Endothelial cell of umbilical vein (primary cell): ENCODE measurements around the gene EHBP1L1. TPM values are rescaled to one million over a fixed set of nuclear protein-coding genes. Genes with fewer than 3 reads are reported as not detected.

Experiments used
- BruUV-seq: library from RNA; stranded (reverse); fragments of 400-500 nt; replicated peaks from 2 replicates; lab custom pipeline; 2021; lab: Mats Ljungman, UMichigan
- CTCF ChIA-PET: fragments of 300-600, 350-600 bp; sonication (Branson Sonifier 250); formaldehyde crosslinking; loops from one replicate; lab custom pipeline; 2021; ENCODE audit warnings: antibody characterized with exemption, inconsistent platforms; lab: Charles Lee
- POLR2A ChIA-PET: fragments of 300-600, 350-600 bp; sonication (Branson Sonifier 250); formaldehyde crosslinking; loops from one replicate; lab custom pipeline; 2021; ENCODE audit warnings: antibody characterized with exemption, inconsistent platforms; lab: Charles Lee
- DNase-seq: peaks from one replicate; pipeline ENCODE4 v3.0.0-alpha.2; 2011; ENCODE audit warnings: low read depth, low spot score
- FAIRE-seq: peaks from 2 replicates; lab custom pipeline; 2011; peaks lifted over from hg19 to GRCh38; lab: Jason Lieb, UNC
- H2AFZ ChIP-seq: 2 replicates; pipeline ENCODE4 v1.6.0; 2012; ENCODE audit warnings: low read depth, low read length, control low read depth, inconsistent platforms
- H3K27ac ChIP-seq: 2 replicates; pipeline ENCODE4 v1.5.1; 2011; ENCODE audit warnings: low read depth, mild to moderate bottlenecking, control low read depth, low read length, moderate library complexity; ENCODE audit not compliant: insufficient read depth
- H3K27me3 ChIP-seq, 2 experiments: 2 replicates each; pipeline versions ENCODE4 v1.6.0 to v1.6.1; 2011; ENCODE audit warnings: low read length in 2 of 2, mixed read lengths in 1 of 2; ENCODE audit not compliant: control insufficient read depth in 2 of 2, insufficient read depth in 2 of 2
- H3K36me3 ChIP-seq, 2 experiments: 2 replicates in 1 of 2; 3 replicates in 1 of 2; pipeline ENCODE4 v1.5.1; 2011; ENCODE audit warnings: low read length in 2 of 2, mild to moderate bottlenecking in 1 of 2, moderate library complexity in 1 of 2; ENCODE audit not compliant: control insufficient read depth in 2 of 2, insufficient read depth in 2 of 2; ENCODE audit errors: extremely low read depth in 1 of 2
- H3K4me1 ChIP-seq: 3 replicates; pipeline ENCODE4 v1.5.1; 2011; ENCODE audit warnings: mild to moderate bottlenecking, low read length; ENCODE audit not compliant: control insufficient read depth, insufficient read depth; ENCODE audit errors: extremely low read depth
- H3K4me2 ChIP-seq: 2 replicates; pipeline ENCODE4 v1.6.1; 2011; ENCODE audit warnings: low read length, control low read depth, mixed read lengths; ENCODE audit not compliant: insufficient read depth
- H3K4me3 ChIP-seq, 3 experiments: fragments of 200-600 bp in 1 of 3; sonication (generic), shearing (Covaris generic) in 1 of 3; replicated peaks in 1 of 3; 2 replicates each; pipeline ENCODE4 v1.5.1; 2011 to 2016; ENCODE audit warnings: control low read depth in 3 of 3, low read length in 3 of 3, mild to moderate bottlenecking in 2 of 3, inconsistent platforms in 1 of 3, low read depth in 1 of 3, moderate library complexity in 1 of 3; ENCODE audit not compliant: insufficient read depth in 1 of 3
- H3K79me2 ChIP-seq: 2 replicates; pipeline ENCODE4 v1.6.0; 2012; ENCODE audit warnings: low read length, inconsistent platforms; ENCODE audit not compliant: control insufficient read depth, insufficient read depth
- H3K9ac ChIP-seq: replicated peaks from 2 replicates; pipeline ENCODE3; 2011; ENCODE audit warnings: low read length, control low read depth; ENCODE audit not compliant: insufficient read depth; ENCODE audit errors: extremely low read depth
- H3K9me1 ChIP-seq: replicated peaks from 3 replicates; pipeline ENCODE4 v1.6.0; 2011; ENCODE audit warnings: mild to moderate bottlenecking, low read length; ENCODE audit not compliant: control insufficient read depth, insufficient read depth; ENCODE audit errors: extremely low read depth
- H3K9me3 ChIP-seq: replicated peaks from 2 replicates; pipeline ENCODE4 v1.5.1; 2012; ENCODE audit warnings: low read length, inconsistent platforms; ENCODE audit not compliant: control insufficient read depth, insufficient read depth
- H4K20me1 ChIP-seq: replicated peaks from 2 replicates; pipeline ENCODE3; 2011; ENCODE audit warnings: mild to moderate bottlenecking, low read length; ENCODE audit not compliant: control insufficient read depth, insufficient read depth; ENCODE audit errors: extremely low read depth
- CTCF ChIP-seq, 2 donors: IDR thresholded peaks; 1 replicate in 1 of 2; 2 replicates in 1 of 2; pipeline ENCODE4 v1.5.1; 2011; ENCODE audit warnings: low read length in 2 of 2, mild to moderate bottlenecking in 2 of 2, moderate library complexity in 2 of 2, control low read depth in 1 of 2, inconsistent platforms in 1 of 2, low read depth in 1 of 2; ENCODE audit not compliant: insufficient read depth in 1 of 2; ENCODE audit errors: extremely low read depth in 1 of 2
- EZH2 ChIP-seq: IDR thresholded peaks from 2 replicates; pipeline ENCODE4 v1.6.1; 2012; ENCODE audit warnings: borderline replicate concordance, low read depth, mild to moderate bottlenecking, moderate library complexity, low read length, inconsistent platforms; ENCODE audit not compliant: severe bottlenecking
- FOS ChIP-seq: IDR thresholded peaks from 2 replicates; pipeline ENCODE4 v1.6.1; 2011; ENCODE audit warnings: mild to moderate bottlenecking, low read length, moderate library complexity, borderline replicate concordance; ENCODE audit not compliant: insufficient read depth
- GATA2 ChIP-seq: IDR thresholded peaks from 2 replicates; pipeline ENCODE4 v1.7.0; 2011; ENCODE audit warnings: low read depth, mild to moderate bottlenecking, moderate library complexity, mixed read lengths, low read length; ENCODE audit not compliant: insufficient read length, insufficient read depth
- JUN ChIP-seq: IDR thresholded peaks from 2 replicates; pipeline ENCODE4 v1.6.1; 2011; ENCODE audit warnings: borderline replicate concordance, low read depth; ENCODE audit not compliant: insufficient read length, insufficient read depth
- MAX ChIP-seq: IDR thresholded peaks from 2 replicates; pipeline ENCODE4 v1.6.1; 2011; ENCODE audit not compliant: insufficient read depth, insufficient read length
- MYC ChIP-seq: IDR thresholded peaks from one replicate; pipeline ENCODE4 v1.6.1; 2011; ENCODE audit warnings: mild to moderate bottlenecking, low read depth, low read length
- POLR2A ChIP-seq: IDR thresholded peaks from 2 replicates; pipeline ENCODE4 v1.6.1; 2012; ENCODE audit warnings: low read depth, mild to moderate bottlenecking, control low read depth, low read length
- POLR2AphosphoS5 ChIP-seq: IDR thresholded peaks from 2 replicates; pipeline ENCODE4 v1.6.1; 2012; ENCODE audit warnings: low read depth, mild to moderate bottlenecking, control low read depth, low read length, moderate library complexity; ENCODE audit not compliant: insufficient read depth
- dilution Hi-C: fragments of 300-500 bp; cut with MboI; formaldehyde crosslinking; loops from one replicate; pipeline ENCODE4 v1.15.0; 2019; ENCODE audit warnings: low sequenced_read_pairs; ENCODE audit not compliant: extremely low pct_ligation_motif_present
- intact Hi-C: fragments of 100-400 bp; cut with micrococcal nuclease; formaldehyde crosslinking; loops from one replicate; pipeline ENCODE4 v1.10.0; 2022
- polyA plus RNA-seq, 4 experiments: library from polyadenylated mRNA; depleted of rRNA in 3 of 4; stranded (reverse) in 3 of 4; unstranded in 1 of 4; fragments of >200 nt; gene quantifications; 2 replicates each; pipeline versions ENCODE4 v1.2.1 to v1.2.3, GENCODE V29; 2011 to 2012; ENCODE audit warnings: missing spikeins in 1 of 4
- total RNA-seq: library from RNA; stranded (reverse); gene quantifications from 2 replicates; pipeline ENCODE4 v1.2.3, GENCODE V29; 2021

The EHBP1L1 gene
- total and polyA plus RNA-seq, 2 donors (not counting 3 experiments of a cell fraction or from before 2014, with no cell fraction given) = 12.7 to 19.7 TPM

GRCh38 chr11:65583589-65583988, 7.7 kb downstream of the EHBP1L1 start:
- TF ChIP-seq POLR2A = no peak
- TF ChIP-seq EZH2 = no peak
- no peak for TF ChIP-seq MAX
- TF ChIP-seq MYC = no peak
- TF ChIP-seq JUN = no peak
- TF ChIP-seq GATA2 = no peak
- TF ChIP-seq FOS = no peak
- TF ChIP-seq POLR2AphosphoS5 = no peak
- no peak for TF ChIP-seq CTCF (IDR thresholded peaks at IDR 0.05; ENCODE audit: extremely low read depth in 1 of 2, insufficient read depth in 1 of 2, low read depth in 1 of 2, low read length in 2 of 2)
- Histone ChIP-seq H3K4me3 (no peak overlapping the region), H3K27ac (no peak overlapping the region), H2AFZ (no peak overlapping the region), H3K79me2 (no peaks in the 10 kb centered on the region), H3K9me3 (no peaks in the 10 kb centered on the region), H3K9ac (no peak overlapping the region), H4K20me1 (no peaks in the 10 kb centered on the region), H3K4me1 (no peaks in the 10 kb centered on the region), H3K9me1 (no peaks in the 10 kb centered on the region), H3K36me3 (no peaks in the 10 kb centered on the region), H3K27me3 (no peaks in the 10 kb centered on the region), H3K4me2 (no peak overlapping the region)
- FAIRE-seq (no peak), DNase-seq (no peak)
- BruUV-seq = no TSS peak
- intact Hi-C loops (no loop called here), dilution Hi-C loops (no loop called here)
- ChIA-PET POLR2A (no interaction called here), CTCF (interaction anchor here (0.9 to 2.8 kb wide), 3 partner anchors 8 to 31 kb away, joined by 3 to 18 read pairs (median 3); no protein-coding TSS in a partner anchor)
